Retina (tissue), 1 donor: ENCODE measurements around the gene CHST15.

Source experiments
- DNase-seq: peaks from one replicate; pipeline ENCODE4 v3.0.0-alpha.2; 2016

Gene CHST15

GRCh38 chr10:124027031-124027611 is 66.3 kb downstream of the CHST15 start:
- no peak for DNase-seq

GRCh38 chr10:124026589-124026939 is 66.8 kb downstream of the CHST15 start:
- no peak for DNase-seq

- DNase-seq, result no peak
Measured at GRCh38 chr10:124025660-124026588, 67.5 kb downstream of the CHST15 start.

- no peak for DNase-seq
Measured at GRCh38 chr10:124025152-124025551, 68.2 kb downstream of the CHST15 start.

- no peak for DNase-seq
Measured at GRCh38 chr10:124022066-124022465, 71.3 kb downstream of the CHST15 start.

- no peak for DNase-seq
Measured at GRCh38 chr10:124020981-124021815, 72.2 kb downstream of the CHST15 start.

- no peak for DNase-seq
Measured at GRCh38 chr10:124019886-124020797, 73.3 kb downstream of the CHST15 start.

- no peak for DNase-seq
Measured at GRCh38 chr10:124018886-124019525, 74.4 kb downstream of the CHST15 start.

- DNase-seq, result no peak
Measured at GRCh38 chr10:124017729-124018128, 75.7 kb downstream of the CHST15 start.

GRCh38 chr10:124016804-124017375 is 76.5 kb downstream of the CHST15 start:
- no peak for DNase-seq

GRCh38 chr10:124015991-124016390 is 77.4 kb downstream of the CHST15 start:
- no peak for DNase-seq

GRCh38 chr10:124014416-124015154 is 78.8 kb downstream of the CHST15 start:
- no peak for DNase-seq

GRCh38 chr10:124013916-124014315 is 79.5 kb downstream of the CHST15 start:
- DNase-seq, result no peak

- no peak for DNase-seq
Measured at GRCh38 chr10:124012991-124013390, 80.4 kb downstream of the CHST15 start.

- no peak for DNase-seq
Measured at GRCh38 chr10:124012583-124012982, 80.8 kb downstream of the CHST15 start.

GRCh38 chr10:124012066-124012465 is 81.3 kb downstream of the CHST15 start:
- no peak for DNase-seq

- DNase-seq, result no peak
Measured at GRCh38 chr10:124011464-124011863, 81.9 kb downstream of the CHST15 start.

GRCh38 chr10:124010563-124011131 is 82.8 kb downstream of the CHST15 start:
- no peak for DNase-seq

- no peak for DNase-seq
Measured at GRCh38 chr10:124010024-124010423, 83.4 kb downstream of the CHST15 start.
